Activated CD8-positive, alpha-beta T cell treated with anti-CD3 and anti-CD28 coated beads for 36 hours (primary cell): ENCODE data around the gene ME3. TPM values are rescaled to one million over a fixed set of nuclear protein-coding genes. Genes with fewer than 3 reads are reported as not detected.

Experiments used
- ATAC-seq: fragments of 200-7000 bp; cut with Tn5 transposase; one replicate; pipeline ENCODE4 v1.10.0; 2021; ENCODE audit warnings: mild to moderate bottlenecking, moderate library complexity
- CTCF ChIA-PET: fragments of 350-600 bp; sonication (Branson Sonifier 250); formaldehyde crosslinking; loops from one replicate; lab custom pipeline; 2021; ENCODE audit warnings: antibody characterized with exemption; lab: Charles Lee
- POLR2A ChIA-PET: fragments of 350-600 bp; sonication (Branson Sonifier 250); formaldehyde crosslinking; loops from one replicate; lab custom pipeline; 2021; ENCODE audit warnings: antibody characterized with exemption; lab: Charles Lee
- DNase-seq: peaks from one replicate; pipeline ENCODE4 v3.0.0-alpha.2; 2020
- H3K27ac Mint-ChIP-seq: one replicate; pipeline ENCODE4 v1.8.0; 2021; ENCODE audit warnings: mild to moderate bottlenecking, mixed read lengths
- H3K27me3 Mint-ChIP-seq: one replicate; pipeline ENCODE4 v1.8.0; 2021; ENCODE audit warnings: mixed read lengths
- H3K36me3 Mint-ChIP-seq: one replicate; pipeline ENCODE4 v1.8.0; 2021; ENCODE audit warnings: low read depth, mixed read lengths
- H3K4me1 Mint-ChIP-seq: one replicate; pipeline ENCODE4 v1.8.0; 2021; ENCODE audit warnings: low read depth, mixed read lengths
- H3K4me3 Mint-ChIP-seq: one replicate; pipeline ENCODE4 v1.8.0; 2021; ENCODE audit warnings: mild to moderate bottlenecking, moderate library complexity, mixed read lengths
- H3K9me3 Mint-ChIP-seq: one replicate; pipeline ENCODE4 v1.8.0; 2021; ENCODE audit warnings: mixed read lengths
- intact Hi-C: fragments of 100-400 bp; cut with micrococcal nuclease; formaldehyde crosslinking; loops from one replicate; pipeline ENCODE4 v1.10.0; 2022
- total RNA-seq, 2 experiments: library from RNA; stranded (reverse); gene quantifications; one replicate each; pipeline ENCODE4 v1.2.3, GENCODE V29; 2021
- TF ChIP-seq, protein P1 (sequence below): fragments of 200-600 bp; IDR thresholded peaks from one replicate; pipeline ENCODE4 v1.8.0; 2022; ENCODE audit warnings: antibody characterized with exemption, mild to moderate bottlenecking

ME3 gene
- total RNA-seq, 2 experiments from 2014 or later = 5.0 to 6.2 TPM

DNA sequence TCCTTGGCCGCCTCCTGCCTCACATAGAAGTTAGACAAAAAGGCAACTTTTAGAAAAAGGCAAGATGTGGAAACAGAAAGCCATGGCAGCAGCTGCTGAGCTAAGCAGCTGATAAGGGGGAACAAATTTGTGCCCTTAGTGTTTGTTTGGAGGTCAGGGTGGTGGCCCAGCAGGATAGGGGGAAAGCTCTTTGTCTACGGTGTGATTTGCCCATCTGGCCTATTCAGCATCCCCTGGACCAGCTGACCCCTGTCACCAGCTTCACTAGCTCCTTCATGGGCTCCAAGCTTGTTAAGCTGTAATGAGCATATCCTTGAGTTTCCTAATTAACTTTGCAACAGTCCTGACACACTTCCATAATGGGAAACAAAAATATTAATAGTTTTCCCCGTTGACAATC, 5.9 kb upstream of the ME3 start:
- POLR2A ChIA-PET = no interaction called here
- CTCF ChIA-PET = interaction anchor here (1.0 to 1.5 kb wide), 4 partner anchors 17 to 139 kb away, joined by 3 read pairs; no protein-coding TSS in a partner anchor
- intact Hi-C loops = loop anchor here (10.0 kb wide), 1 partner anchor 223 kb away; no protein-coding TSS in a partner anchor

DNA sequence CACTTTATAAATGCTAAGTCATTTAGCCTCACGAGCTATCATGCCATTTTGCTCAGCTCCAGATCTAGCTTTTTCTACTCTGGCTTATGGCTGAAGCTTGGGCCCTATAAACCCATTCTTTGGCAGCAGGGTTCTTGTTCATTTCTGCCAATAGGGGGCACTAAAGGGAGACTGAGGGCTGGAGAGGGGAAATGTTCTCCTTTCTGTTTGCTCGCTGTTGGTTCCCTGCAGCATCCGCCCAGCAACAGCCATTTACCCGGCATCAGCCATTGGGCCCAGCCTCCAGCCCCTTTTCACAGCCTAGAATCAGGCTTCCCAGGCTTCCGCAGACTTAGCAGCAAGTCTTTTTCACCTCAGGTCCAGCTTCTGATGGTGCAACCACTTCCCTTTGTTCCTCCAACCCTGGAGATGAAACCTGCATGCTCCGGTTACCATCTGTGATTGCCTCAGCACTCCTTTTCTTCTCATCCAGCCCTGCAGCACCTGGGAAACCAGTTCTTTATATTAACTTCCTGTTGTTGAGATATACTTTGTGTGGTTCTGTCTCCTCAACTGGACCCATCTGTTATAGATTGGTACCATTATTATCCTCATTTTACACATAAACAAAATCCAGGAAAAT, 4.2 kb upstream of the ME3 start:
- ATAC-seq (no peak), DNase-seq (no peak)
- POLR2A ChIA-PET = no interaction called here
- Mint-ChIP-seq H3K9me3 (no peaks in the 10 kb centered on the region), H3K27me3 (peaks cover 6% of the 10 kb centered on the region), H3K4me1 (peaks cover 2% of the 10 kb centered on the region), H3K36me3 (no peaks in the 10 kb centered on the region), H3K27ac (no peak overlapping the region), H3K4me3 (no peak overlapping the region)
- TF ChIP-seq, protein P1, sequence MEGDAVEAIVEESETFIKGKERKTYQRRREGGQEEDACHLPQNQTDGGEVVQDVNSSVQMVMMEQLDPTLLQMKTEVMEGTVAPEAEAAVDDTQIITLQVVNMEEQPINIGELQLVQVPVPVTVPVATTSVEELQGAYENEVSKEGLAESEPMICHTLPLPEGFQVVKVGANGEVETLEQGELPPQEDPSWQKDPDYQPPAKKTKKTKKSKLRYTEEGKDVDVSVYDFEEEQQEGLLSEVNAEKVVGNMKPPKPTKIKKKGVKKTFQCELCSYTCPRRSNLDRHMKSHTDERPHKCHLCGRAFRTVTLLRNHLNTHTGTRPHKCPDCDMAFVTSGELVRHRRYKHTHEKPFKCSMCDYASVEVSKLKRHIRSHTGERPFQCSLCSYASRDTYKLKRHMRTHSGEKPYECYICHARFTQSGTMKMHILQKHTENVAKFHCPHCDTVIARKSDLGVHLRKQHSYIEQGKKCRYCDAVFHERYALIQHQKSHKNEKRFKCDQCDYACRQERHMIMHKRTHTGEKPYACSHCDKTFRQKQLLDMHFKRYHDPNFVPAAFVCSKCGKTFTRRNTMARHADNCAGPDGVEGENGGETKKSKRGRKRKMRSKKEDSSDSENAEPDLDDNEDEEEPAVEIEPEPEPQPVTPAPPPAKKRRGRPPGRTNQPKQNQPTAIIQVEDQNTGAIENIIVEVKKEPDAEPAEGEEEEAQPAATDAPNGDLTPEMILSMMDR = no peak
- intact Hi-C loops = loop anchor here (10.0 kb wide), 1 partner anchor 222 kb away; no protein-coding TSS in a partner anchor
- CTCF ChIA-PET = interaction anchor here (0.6 to 1.3 kb wide), 5 partner anchors 10 to 220 kb away, joined by 3 to 4 read pairs (median 4); no protein-coding TSS in a partner anchor

More for the DNA sequence above, 5.9 kb upstream of the ME3 start:
- ATAC-seq (no peak), DNase-seq (no peak)
- H3K9me3 Mint-ChIP-seq = no peaks in the 10 kb centered on the region
- no peak overlapping the region for H3K4me3 Mint-ChIP-seq
- TF ChIP-seq, protein P1 = no peak
- H3K27ac Mint-ChIP-seq = no peak overlapping the region
- no peaks in the 10 kb centered on the region for H3K36me3 Mint-ChIP-seq
- peaks cover 3% of the 10 kb centered on the region for H3K27me3 Mint-ChIP-seq
- H3K4me1 Mint-ChIP-seq = no peaks in the 10 kb centered on the region

DNA sequence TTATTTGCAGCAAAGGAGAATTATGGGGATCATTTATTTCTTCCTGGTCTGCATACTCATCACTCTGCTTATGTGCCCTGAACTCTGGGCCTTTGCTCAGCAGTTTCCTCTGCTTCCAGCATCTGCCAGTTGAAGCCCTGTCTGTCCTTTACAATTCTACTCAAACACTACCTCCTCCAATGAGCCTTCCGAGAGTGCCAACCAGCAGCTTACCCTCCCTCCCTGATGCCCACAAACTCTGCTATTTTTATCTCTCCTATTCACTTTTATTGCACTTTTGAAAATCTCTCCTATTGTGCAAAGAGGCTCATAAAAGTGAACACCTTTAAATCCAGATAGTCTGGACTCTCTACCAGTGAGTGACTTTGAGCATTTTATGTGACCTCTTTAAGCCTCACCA, 3.6 kb upstream of the ME3 start:
- CTCF ChIA-PET = interaction anchor here (0.6 to 1.3 kb wide), 5 partner anchors 9 to 219 kb away, joined by 3 to 4 read pairs (median 4); no protein-coding TSS in a partner anchor
- DNase-seq (no peak), ATAC-seq (no peak)
- Mint-ChIP-seq H3K4me1 (peaks cover 6% of the 10 kb centered on the region), H3K9me3 (no peaks in the 10 kb centered on the region), H3K27me3 (peaks cover 10% of the 10 kb centered on the region), H3K27ac (no peak overlapping the region), H3K36me3 (no peaks in the 10 kb centered on the region), H3K4me3 (no peak overlapping the region)
- TF ChIP-seq, protein P1 = no peak
- POLR2A ChIA-PET = no interaction called here
- intact Hi-C loops = loop anchor here (10.0 kb wide), 1 partner anchor 221 kb away; no protein-coding TSS in a partner anchor

DNA sequence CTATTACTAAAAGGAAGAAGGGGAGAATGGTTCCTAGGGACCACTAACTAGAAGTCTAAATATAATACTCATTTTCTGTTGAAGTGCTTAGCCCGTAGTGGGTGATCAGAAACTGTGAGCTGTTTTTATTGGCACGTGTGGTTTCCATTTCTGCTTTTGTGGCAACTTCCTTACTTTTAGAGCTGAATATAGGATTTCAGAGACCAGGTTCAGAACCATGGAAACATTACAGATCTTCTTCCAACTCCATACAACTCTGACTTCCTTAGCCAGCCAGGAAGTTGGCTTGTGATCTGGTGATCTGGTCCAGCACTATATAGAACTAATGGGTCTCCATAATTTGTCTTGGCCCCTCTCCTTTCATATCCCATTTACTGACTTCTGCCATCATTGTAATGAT, 2.6 kb upstream of the ME3 start:
- no peak overlapping the region for H3K4me3 Mint-ChIP-seq
- ATAC-seq (no peak), DNase-seq (no peak)
- H3K27ac Mint-ChIP-seq = no peak overlapping the region
- ChIA-PET POLR2A (no interaction called here), CTCF (interaction anchor here (1.1 to 1.4 kb wide), 3 partner anchors 8 to 66 kb away, joined by 3 to 4 read pairs (median 4); no protein-coding TSS in a partner anchor)
- no peaks in the 10 kb centered on the region for H3K9me3 Mint-ChIP-seq
- intact Hi-C loops = loop anchor here (10.0 kb wide), 1 partner anchor 220 kb away; no protein-coding TSS in a partner anchor
- TF ChIP-seq, protein P1 = no peak
- H3K27me3 Mint-ChIP-seq = peaks cover 17% of the 10 kb centered on the region
- H3K4me1 Mint-ChIP-seq = peaks cover 6% of the 10 kb centered on the region
- no peaks in the 10 kb centered on the region for H3K36me3 Mint-ChIP-seq
